ENCODE measurements around the gene KHSRP.

KHSRP gene

GRCh38 chr19:6440905-6441304, 16.3 kb upstream of the KHSRP start:
- Histone ChIP-seq H3K9me3 (ENCODE audit: insufficient read depth, low read depth, low read length) (no peaks in the 10 kb centered on the region), H3K4me2 (ENCODE audit: low read length) (no peak overlapping the region), H4K91ac (ENCODE audit: low read depth, low read length) (no peak overlapping the region), H3K4me3 (ENCODE audit: low read depth, low read length) (no peak overlapping the region), H3K9ac (ENCODE audit: low read length) (no peak overlapping the region), H3K18ac (ENCODE audit: low read length) (no peak overlapping the region), H3K23ac (ENCODE audit: low read length) (no peak overlapping the region), H3K14ac (ENCODE audit: low read length) (no peak overlapping the region), H3K27me3 (ENCODE audit: insufficient read depth, low read length) (no peaks in the 10 kb centered on the region), H2BK5ac (ENCODE audit: low read depth, low read length, poor library complexity) (no peak overlapping the region), H2BK12ac (ENCODE audit: low read length) (no peak overlapping the region), H2AFZ (ENCODE audit: insufficient read depth, low read length, poor library complexity) (no peak overlapping the region), H3K79me2 (ENCODE audit: control insufficient read depth, insufficient read depth, low read length, poor library complexity) (no peaks in the 10 kb centered on the region), H3K79me1 (ENCODE audit: low read length) (no peaks in the 10 kb centered on the region), H4K12ac (ENCODE audit: low read depth, low read length) (no peak overlapping the region), H3K36me3 (ENCODE audit: control insufficient read depth in 1 of 2, insufficient read depth in 2 of 2, low read length in 2 of 2) (no peaks in the 10 kb centered on the region), H3K4me1 (ENCODE audit: control insufficient read depth in 1 of 2, insufficient read depth in 2 of 2, low read length in 2 of 2) (no peaks in the 10 kb centered on the region), H2BK120ac (ENCODE audit: insufficient read depth, low read length, poor library complexity) (no peak overlapping the region), H3K4ac (ENCODE audit: low read depth, low read length) (no peak overlapping the region), H3K27ac (ENCODE audit: low read depth, low read length) (no peak overlapping the region), H2AK5ac (ENCODE audit: low read length) (no peak overlapping the region), H4K8ac (ENCODE audit: low read depth, low read length) (no peak overlapping the region)
- no peak for DNase-seq
- WGBS (ENCODE audit: extremely low coverage, insufficient coverage, insufficient read length), result no CpG with 5 or more reads among the region's 3 CpGs

GRCh38 chr19:6439743-6440142, 15.1 kb upstream of the KHSRP start:
- no peak overlapping the region for H4K8ac ChIP-seq (ENCODE audit: low read depth, low read length)
- H3K14ac ChIP-seq (ENCODE audit: low read length), result no peak overlapping the region
- H3K36me3 ChIP-seq (ENCODE audit: control insufficient read depth in 1 of 2, insufficient read depth in 2 of 2, low read length in 2 of 2), result no peaks in the 10 kb centered on the region
- no peaks in the 10 kb centered on the region for H3K79me1 ChIP-seq (ENCODE audit: low read length)
- H2BK120ac ChIP-seq (ENCODE audit: insufficient read depth, low read length, poor library complexity), result no peak overlapping the region
- no peak for DNase-seq
- H3K27ac ChIP-seq (ENCODE audit: low read depth, low read length), result no peak overlapping the region
- H4K12ac ChIP-seq (ENCODE audit: low read depth, low read length), result no peak overlapping the region
- H3K4ac ChIP-seq (ENCODE audit: low read depth, low read length), result no peak overlapping the region
- no peak overlapping the region for H3K9ac ChIP-seq (ENCODE audit: low read length)
- no peaks in the 10 kb centered on the region for H3K4me1 ChIP-seq (ENCODE audit: control insufficient read depth in 1 of 2, insufficient read depth in 2 of 2, low read length in 2 of 2)
- no peak overlapping the region for H3K4me3 ChIP-seq (ENCODE audit: low read depth, low read length)
- H2BK12ac ChIP-seq (ENCODE audit: low read length), result no peak overlapping the region
- no peak overlapping the region for H4K91ac ChIP-seq (ENCODE audit: low read depth, low read length)
- H3K4me2 ChIP-seq (ENCODE audit: low read length), result no peak overlapping the region
- no peak overlapping the region for H2BK5ac ChIP-seq (ENCODE audit: low read depth, low read length, poor library complexity)
- no peaks in the 10 kb centered on the region for H3K27me3 ChIP-seq (ENCODE audit: insufficient read depth, low read length)
- no peak overlapping the region for H3K18ac ChIP-seq (ENCODE audit: low read length)
- H2AK5ac ChIP-seq (ENCODE audit: low read length), result no peak overlapping the region
- no CpG with 5 or more reads among the region's 4 CpGs for WGBS (ENCODE audit: extremely low coverage, insufficient coverage, insufficient read length)
- no peaks in the 10 kb centered on the region for H3K9me3 ChIP-seq (ENCODE audit: insufficient read depth, low read depth, low read length)
- H3K23ac ChIP-seq (ENCODE audit: low read length), result no peak overlapping the region
- H2AFZ ChIP-seq (ENCODE audit: insufficient read depth, low read length, poor library complexity), result no peak overlapping the region
- H3K79me2 ChIP-seq (ENCODE audit: control insufficient read depth, insufficient read depth, low read length, poor library complexity), result no peaks in the 10 kb centered on the region

- no peak within 1 kb of the TSS for H2AFZ ChIP-seq (ENCODE audit: insufficient read depth, low read length, poor library complexity)
- H3K9ac ChIP-seq (ENCODE audit: low read length), result no peak within 1 kb of the TSS
- no peaks in the 10 kb centered on the region for H3K4me1 ChIP-seq (ENCODE audit: control insufficient read depth in 1 of 2, insufficient read depth in 2 of 2, low read length in 2 of 2)
- H2BK120ac ChIP-seq (ENCODE audit: insufficient read depth, low read length, poor library complexity), result no peak within 1 kb of the TSS
- no peaks in the 10 kb centered on the region for H3K9me3 ChIP-seq (ENCODE audit: insufficient read depth, low read depth, low read length)
- H3K14ac ChIP-seq (ENCODE audit: low read length), result no peak within 1 kb of the TSS
- H4K12ac ChIP-seq (ENCODE audit: low read depth, low read length), result no peak within 1 kb of the TSS
- no peaks in the 10 kb centered on the region for H3K79me2 ChIP-seq (ENCODE audit: control insufficient read depth, insufficient read depth, low read length, poor library complexity)
- no peak for DNase-seq
- no peak within 1 kb of the TSS for H3K27ac ChIP-seq (ENCODE audit: low read depth, low read length)
- H3K27me3 ChIP-seq (ENCODE audit: insufficient read depth, low read length), result no peaks in the 10 kb centered on the region
- no peaks in the 10 kb centered on the region for H3K79me1 ChIP-seq (ENCODE audit: low read length)
- peak within 1 kb of the TSS; percentile 30 for H3K4me3 ChIP-seq (ENCODE audit: low read depth, low read length)
- no peak within 1 kb of the TSS for H2BK5ac ChIP-seq (ENCODE audit: low read depth, low read length, poor library complexity)
- no peak within 1 kb of the TSS for H2AK5ac ChIP-seq (ENCODE audit: low read length)
- H4K8ac ChIP-seq (ENCODE audit: low read depth, low read length), result no peak within 1 kb of the TSS
- H4K91ac ChIP-seq (ENCODE audit: low read depth, low read length), result no peak within 1 kb of the TSS
- H3K18ac ChIP-seq (ENCODE audit: low read length), result no peak within 1 kb of the TSS
- no peak within 1 kb of the TSS for H3K23ac ChIP-seq (ENCODE audit: low read length)
- H3K4ac ChIP-seq (ENCODE audit: low read depth, low read length), result no peak within 1 kb of the TSS
- WGBS (ENCODE audit: extremely low coverage, insufficient coverage, insufficient read length), result no CpG with 5 or more reads among the region's 10 CpGs
- no peaks in the 10 kb centered on the region for H3K36me3 ChIP-seq (ENCODE audit: control insufficient read depth in 1 of 2, insufficient read depth in 2 of 2, low read length in 2 of 2)
- no peak within 1 kb of the TSS for H3K4me2 ChIP-seq (ENCODE audit: low read length)
- no peak within 1 kb of the TSS for H2BK12ac ChIP-seq (ENCODE audit: low read length)
Observed at GRCh38 chr19:6433663-6434062, 9.1 kb upstream of the KHSRP start, which contains the start of gene SLC25A41. SLC25A41 (minus strand) TSS chr19:6433763; CDS start chr19:6433693, 70 bp downstream.

- no peak overlapping the region for H3K4ac ChIP-seq (ENCODE audit: low read depth, low read length)
- H3K36me3 ChIP-seq (ENCODE audit: control insufficient read depth in 1 of 2, insufficient read depth in 2 of 2, low read length in 2 of 2), result no peaks in the 10 kb centered on the region
- no peak overlapping the region for H4K91ac ChIP-seq (ENCODE audit: low read depth, low read length)
- no peaks in the 10 kb centered on the region for H3K9me3 ChIP-seq (ENCODE audit: insufficient read depth, low read depth, low read length)
- no peaks in the 10 kb centered on the region for H3K27me3 ChIP-seq (ENCODE audit: insufficient read depth, low read length)
- no peaks in the 10 kb centered on the region for H3K79me2 ChIP-seq (ENCODE audit: control insufficient read depth, insufficient read depth, low read length, poor library complexity)
- H3K14ac ChIP-seq (ENCODE audit: low read length), result no peak overlapping the region
- no peak overlapping the region for H2AFZ ChIP-seq (ENCODE audit: insufficient read depth, low read length, poor library complexity)
- H3K4me1 ChIP-seq (ENCODE audit: control insufficient read depth in 1 of 2, insufficient read depth in 2 of 2, low read length in 2 of 2), result no peaks in the 10 kb centered on the region
- H3K4me2 ChIP-seq (ENCODE audit: low read length), result no peak overlapping the region
- H3K79me1 ChIP-seq (ENCODE audit: low read length), result no peaks in the 10 kb centered on the region
- no peak overlapping the region for H2AK5ac ChIP-seq (ENCODE audit: low read length)
- no peak overlapping the region for H2BK12ac ChIP-seq (ENCODE audit: low read length)
- H2BK5ac ChIP-seq (ENCODE audit: low read depth, low read length, poor library complexity), result no peak overlapping the region
- H4K8ac ChIP-seq (ENCODE audit: low read depth, low read length), result no peak overlapping the region
- peak overlapping the region; percentile 30 for H3K4me3 ChIP-seq (ENCODE audit: low read depth, low read length)
- no peak overlapping the region for H3K23ac ChIP-seq (ENCODE audit: low read length)
- DNase-seq, result no peak
- no peak overlapping the region for H3K9ac ChIP-seq (ENCODE audit: low read length)
- H3K18ac ChIP-seq (ENCODE audit: low read length), result no peak overlapping the region
- no peak overlapping the region for H4K12ac ChIP-seq (ENCODE audit: low read depth, low read length)
- H3K27ac ChIP-seq (ENCODE audit: low read depth, low read length), result no peak overlapping the region
- H2BK120ac ChIP-seq (ENCODE audit: insufficient read depth, low read length, poor library complexity), result no peak overlapping the region
- WGBS (ENCODE audit: extremely low coverage, insufficient coverage, insufficient read length), result no CpG with 5 or more reads among the region's 11 CpGs
Observed at GRCh38 chr19:6433165-6433564, 8.6 kb upstream of the KHSRP start.
